Measurements from ENCODE around the gene KDM7A. TPM values are rescaled to one million over a fixed set of nuclear protein-coding genes. Genes with fewer than 3 reads are reported as not detected.

KDM7A gene
- total and polyA plus RNA-seq, 2 of the 4 experiments (the other 2 are of a cell fraction): 1.5 to 2.3 TPM

GRCh38 chr7:140126435-140127034, 50.2 kb downstream of the KDM7A start:
- H4K8ac ChIP-seq (ENCODE audit: low read depth in 2 of 2, low read length in 2 of 2): no peak overlapping the region
- ChIA-PET POLR2A (ENCODE audit: unreplicated experiment) (no interaction called here), CTCF (interaction anchor here (0.6 to 0.8 kb wide), 3 partner anchors 16 to 83 kb away, joined by 3 to 5 read pairs (median 3); no protein-coding TSS in a partner anchor)
- no peak overlapping the region for H3K56ac ChIP-seq (ENCODE audit: extremely low read depth, insufficient read depth, low read length)
- no peaks in the 10 kb centered on the region for H4K20me1 ChIP-seq (ENCODE audit: insufficient read depth, low read length)
- H2BK20ac ChIP-seq (ENCODE audit: low read depth, low read length): no peak overlapping the region
- no peak overlapping the region for H3K18ac ChIP-seq (ENCODE audit: low read depth, low read length)
- no peak overlapping the region for H3K27ac ChIP-seq (ENCODE audit: insufficient read depth, low read length)
- no peak overlapping the region for H3K9ac ChIP-seq (ENCODE audit: low read depth, low read length)
- H4K5ac ChIP-seq (ENCODE audit: low read depth, low read length): no peak overlapping the region
- no peak overlapping the region for H3K4me3 ChIP-seq (ENCODE audit: insufficient read depth, low read depth, low read length)
- H2AK9ac ChIP-seq (replicated peaks; ENCODE audit: low read depth, low read length, poor library complexity): no peak overlapping the region
- H3K4me1 ChIP-seq (ENCODE audit: control insufficient read depth, insufficient read depth, low read length): no peaks in the 10 kb centered on the region
- 100% methylated on average over 3 of the region's 6 CpGs; no CpG with 5 or more reads in 1 of the 2 experiments for WGBS, 2 experiments (ENCODE audit: extremely low coverage in 2 of 2, insufficient read length in 1 of 2)
- H2BK5ac ChIP-seq (ENCODE audit: low read depth, low read length, poor library complexity, severe bottlenecking): no peak overlapping the region
- in situ Hi-C loops (cut with MboI; ENCODE audit: low sequenced_read_pairs): no loop called here
- no peak overlapping the region for H2AFZ ChIP-seq (replicated peaks; ENCODE audit: low read length, poor library complexity)
- dilution Hi-C loops (cut with HindIII; ENCODE audit: low sequenced_read_pairs, unreplicated experiment): no loop called here
- no peaks in the 10 kb centered on the region for H3K27me3 ChIP-seq (ENCODE audit: control insufficient read depth, insufficient read depth, low read length)
- no peaks in the 10 kb centered on the region for H3K9me3 ChIP-seq (ENCODE audit: control insufficient read depth, insufficient read depth, low read length)
- H4K91ac ChIP-seq (ENCODE audit: insufficient read depth, low read depth, low read length): no peak overlapping the region
- ATAC-seq (ENCODE audit: low read depth): no peak
- no peak overlapping the region for H3K4ac ChIP-seq (ENCODE audit: low read depth, low read length)
- H2BK120ac ChIP-seq (ENCODE audit: low read depth, low read length): no peak overlapping the region
- DNase-seq: no peak
- TF ChIP-seq POLR2A (IDR thresholded peaks at IDR 0.05; ENCODE audit: low read depth, low read length) (no peak), RFX5 (IDR thresholded peaks at IDR 0.05; ENCODE audit: low read depth, low read length) (no peak), MAZ (IDR thresholded peaks at IDR 0.05; ENCODE audit: borderline replicate concordance, low read depth, low read length) (no peak), FOS (IDR thresholded peaks at IDR 0.05; ENCODE audit: low read depth, low read length) (no peak), RAD21 (IDR thresholded peaks at IDR 0.05; ENCODE audit: low read length) (no peak), NFE2L2 (IDR thresholded peaks at IDR 0.05; ENCODE audit: low read depth, low read length) (no peak)
- H2AK5ac ChIP-seq (ENCODE audit: low read depth, low read length): no peak overlapping the region
- H2BK15ac ChIP-seq (ENCODE audit: low read depth, low read length): no peak overlapping the region
- H3K4me2 ChIP-seq (ENCODE audit: low read depth, low read length): no peak overlapping the region
- H3K14ac ChIP-seq (replicated peaks; ENCODE audit: low read depth, low read length): no peak overlapping the region
- H3K23ac ChIP-seq (ENCODE audit: low read depth, low read length): no peak overlapping the region
- peaks cover 7% of the 10 kb centered on the region for H3K36me3 ChIP-seq (ENCODE audit: control insufficient read depth, insufficient read depth, low read length)
- BruUV-seq (replicated peaks): no TSS peak
- H3K79me1 ChIP-seq (ENCODE audit: low read depth in 1 of 2, low read length in 2 of 2): 0 out of 4 replicates have a peak, but pooled peaks cover 0 to under 1% of the 10 kb centered on the region in 2 experiments
- H3K9me1 ChIP-seq (ENCODE audit: insufficient read depth, low read length): no peaks in the 10 kb centered on the region
- intact Hi-C loops (cut with micrococcal nuclease): no loop called here
